Occipital lobe (tissue), 2 donors: ENCODE results near the gene DBNDD2. TPM values are rescaled to one million over a fixed set of nuclear protein-coding genes. Genes with fewer than 3 reads are reported as not detected.

ENCODE experiments used
- DNase-seq: peaks from one replicate; lab custom pipeline; 2025; lab: John Stamatoyannopoulos, UW
- total RNA-seq: library from RNA; depleted of rRNA; stranded (reverse); fragments of >200 nt; gene quantifications from one replicate; pipeline ENCODE4 v1.2.3, GENCODE V29; 2014

Gene DBNDD2
- total RNA-seq, 1 donor from 2014 or later = 5.9 TPM

- DNase-seq = peak; percentile 51
These were observed 29.9 kb upstream of the DBNDD2 start, which contains the start of gene TP53TG5 for GRCh38 chr20:45378191-45378590. Gene TP53TG5, minus strand, starts transcription at chr20:45378325. Its CDS starts 89 bp downstream, at chr20:45378236.

- DNase-seq = no peak
These were observed 20.8 kb upstream of the DBNDD2 start for GRCh38 chr20:45387274-45387673.

GRCh38 chr20:45390931-45391330, 17.2 kb upstream of the DBNDD2 start:
- DNase-seq = no peak

DNA sequence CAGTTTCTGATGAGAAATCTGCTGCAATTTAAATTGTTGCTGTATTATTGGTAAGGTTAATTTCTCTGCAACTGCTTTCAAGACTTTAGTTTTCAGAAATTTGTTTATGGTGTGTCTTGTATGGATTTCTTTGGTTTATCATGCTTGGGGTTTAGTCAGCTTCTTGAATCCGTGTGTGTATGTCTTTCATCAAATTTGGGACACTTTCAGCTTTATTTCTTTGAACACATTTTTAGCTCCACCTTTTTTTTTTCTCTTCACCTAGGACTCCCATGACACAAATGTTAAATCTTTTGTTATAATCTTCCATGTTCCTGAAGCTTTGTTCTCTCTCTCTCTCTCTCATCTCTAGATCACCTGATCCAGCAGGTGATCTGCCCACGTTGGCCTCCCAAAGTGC, 16.5 kb upstream of the DBNDD2 start:
- no peak for DNase-seq

GRCh38 chr20:45392733-45393132, 15.4 kb upstream of the DBNDD2 start:
- no peak for DNase-seq

DNA sequence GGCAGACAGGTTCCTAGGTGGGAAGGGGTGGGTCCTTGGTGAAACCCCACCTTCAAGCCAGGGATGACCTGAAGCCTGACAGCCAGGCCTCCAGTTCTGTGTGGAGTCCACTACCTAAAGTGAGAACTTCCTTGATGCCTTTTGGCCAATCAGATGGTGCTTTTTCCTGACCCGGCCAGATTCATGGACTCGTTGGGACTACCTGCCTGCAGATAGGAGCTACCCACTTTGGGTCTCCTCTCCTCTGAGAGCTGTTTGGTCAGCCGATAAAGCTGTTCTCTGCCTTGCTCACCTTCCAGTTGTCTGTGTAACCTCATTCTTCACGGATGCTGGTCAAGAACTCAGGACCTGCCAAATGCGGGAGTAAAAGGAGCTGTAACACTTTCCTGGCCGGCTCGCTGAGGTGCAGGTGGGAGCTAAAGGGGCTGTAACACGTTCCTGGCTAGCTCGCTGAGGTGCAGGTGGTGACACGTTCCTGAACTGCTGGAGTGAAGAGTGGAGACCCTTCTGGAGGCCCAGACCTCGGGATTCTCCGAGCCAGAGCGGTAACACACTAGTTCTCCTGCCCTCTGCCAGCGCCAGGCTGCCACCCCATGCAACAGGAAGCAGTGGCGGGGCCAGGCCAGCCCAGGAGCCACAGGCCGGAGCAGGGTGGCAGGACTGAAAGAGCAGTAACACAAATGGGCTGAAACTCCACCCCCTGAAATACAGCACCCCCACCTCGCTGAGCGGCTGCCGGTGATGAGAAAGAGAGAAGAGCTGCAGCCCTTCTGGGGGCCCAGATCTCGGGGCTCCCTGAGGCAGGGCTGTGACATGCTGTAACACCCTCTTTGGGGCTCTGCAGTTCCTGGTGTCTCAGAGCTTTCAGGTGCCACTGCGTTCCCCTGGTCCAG, 13.6 kb upstream of the DBNDD2 start:
- DNase-seq = no peak

DNA sequence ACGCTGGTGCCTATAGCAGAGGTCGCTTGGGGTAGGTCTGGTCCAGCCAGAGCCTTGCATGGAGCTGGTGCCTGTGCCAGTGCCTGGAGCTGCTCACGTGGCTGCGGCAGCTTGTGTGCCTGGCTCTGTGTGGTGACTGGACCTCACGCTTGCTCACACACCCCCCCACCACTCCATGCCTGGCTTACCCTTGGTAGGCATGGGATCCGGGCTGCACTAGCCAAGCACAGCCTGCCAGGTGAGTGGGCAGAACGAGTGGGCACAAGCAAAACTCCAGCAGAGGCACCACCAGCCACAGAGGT, 13.0 kb upstream of the DBNDD2 start:
- no peak for DNase-seq

DNA sequence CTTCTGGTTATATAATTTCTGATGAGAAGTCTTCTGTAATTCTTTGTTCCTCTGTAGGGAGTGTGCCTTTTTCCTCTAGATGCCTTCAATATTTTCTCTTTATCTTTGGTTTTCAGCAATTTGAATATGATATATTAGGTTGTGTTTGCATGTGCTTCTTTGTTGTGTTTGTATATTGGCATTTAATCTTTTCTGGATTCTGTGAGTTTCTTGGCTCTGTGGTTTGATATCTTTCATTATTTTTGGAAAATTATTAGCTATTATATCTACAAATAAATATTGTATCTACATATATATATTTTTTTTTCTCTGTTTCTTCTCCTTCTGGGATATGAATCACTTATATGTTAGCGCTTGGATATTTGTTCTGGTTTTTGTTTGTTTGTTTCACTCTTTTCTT, 9.1 kb upstream of the DBNDD2 start:
- no peak for DNase-seq

GRCh38 chr20:45400346-45401031, 7.6 kb upstream of the DBNDD2 start:
- DNase-seq = no peak

- DNase-seq = no peak
These were observed 5.1 kb upstream of the DBNDD2 start for GRCh38 chr20:45402946-45403345.

DNA sequence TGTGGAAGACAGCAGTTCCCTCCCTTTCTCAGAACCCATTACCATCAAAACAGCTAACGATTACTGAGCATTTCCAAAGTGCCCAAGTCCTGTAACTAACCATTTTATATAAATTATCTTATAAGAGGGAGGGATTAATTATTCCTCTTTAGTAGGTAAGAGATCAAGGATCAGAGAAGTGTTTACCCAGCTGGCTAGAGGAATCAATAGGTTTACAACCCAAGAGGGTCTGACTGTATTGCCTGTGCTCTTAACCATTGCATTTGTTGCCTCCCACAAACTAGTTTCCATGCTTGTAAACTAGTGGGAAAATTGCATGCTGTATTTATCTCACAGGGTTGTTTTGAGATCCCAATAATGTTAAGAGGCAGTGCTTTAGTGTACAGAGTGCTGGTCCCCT, 3.7 kb upstream of the DBNDD2 start:
- DNase-seq = no peak

DNA sequence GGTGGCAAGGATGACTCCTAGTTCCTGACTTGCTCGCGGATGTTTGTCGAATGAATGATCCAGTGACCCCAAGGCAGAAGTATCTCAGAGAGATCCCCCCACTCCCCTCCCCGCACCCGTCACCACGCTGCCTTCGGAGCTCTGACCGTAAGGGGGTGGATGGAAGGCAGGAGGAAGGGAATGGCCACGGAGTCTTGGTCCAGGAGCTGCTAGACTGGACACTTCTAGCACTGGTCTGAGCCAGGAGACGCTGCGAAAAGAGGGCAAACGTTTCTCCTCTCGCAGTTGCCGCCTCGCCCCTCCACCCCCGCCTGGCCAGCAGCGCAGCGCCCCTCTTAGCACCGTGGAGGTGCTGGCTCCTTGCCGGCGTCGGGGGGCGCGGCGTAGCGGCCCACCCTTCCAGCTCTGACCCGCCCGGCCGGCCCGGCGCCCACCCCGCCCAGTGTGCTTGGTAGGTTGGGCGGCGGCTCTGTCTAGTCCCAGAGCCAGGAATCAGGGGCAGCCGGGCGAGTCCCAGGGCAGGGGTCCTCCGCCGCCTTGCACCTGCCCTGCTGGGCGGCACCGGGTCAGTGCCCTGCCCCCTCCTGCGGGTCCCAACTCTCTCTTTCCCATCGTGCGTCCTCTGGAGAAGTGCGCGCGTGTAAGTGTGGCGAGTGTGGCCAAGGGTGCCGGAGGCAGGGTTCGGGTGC, 2.4 kb upstream of the DBNDD2 start:
- DNase-seq = no peak

DNA sequence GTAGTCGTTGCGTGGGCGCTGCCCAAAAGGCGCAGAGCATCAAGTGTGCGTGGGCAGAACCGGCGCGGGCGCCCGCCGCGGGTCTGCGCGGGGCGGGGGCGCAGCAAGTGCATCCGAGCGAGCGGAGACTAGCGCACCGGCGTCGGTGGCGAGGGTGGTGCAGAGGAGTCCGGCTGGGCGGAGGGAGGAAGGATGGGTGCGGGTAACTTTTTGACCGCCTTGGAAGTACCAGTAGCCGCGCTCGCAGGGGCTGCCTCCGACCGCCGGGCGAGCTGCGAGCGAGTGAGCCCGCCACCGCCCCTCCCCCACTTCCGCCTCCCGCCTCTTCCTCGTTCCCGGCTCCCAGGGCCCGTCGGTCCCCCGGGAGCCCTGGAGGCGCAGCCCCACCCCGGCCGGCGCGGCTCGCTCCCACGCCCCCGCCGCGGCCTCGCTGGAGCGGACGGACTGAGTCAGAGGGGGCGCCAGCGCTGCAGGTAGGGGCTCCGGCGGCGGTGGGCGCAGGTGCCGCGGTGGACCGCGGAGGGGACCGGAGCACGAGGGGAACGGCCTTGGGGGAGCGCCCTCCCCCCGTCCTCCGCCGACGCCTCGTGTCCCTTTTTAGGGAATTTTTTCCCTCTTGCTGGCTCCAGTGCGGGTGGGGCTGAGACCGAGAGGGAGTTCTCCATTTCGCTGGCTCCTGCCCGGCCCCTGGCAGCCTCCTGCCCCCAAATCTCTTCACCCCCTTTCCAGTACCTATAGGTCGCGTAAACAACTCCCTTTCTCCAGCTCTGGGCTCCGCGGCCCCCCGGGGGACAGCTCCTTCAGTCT, 1.6 kb upstream of the DBNDD2 start:
- DNase-seq = peak; percentile 65

- DNase-seq = peak; percentile 50
These were observed 883 bp upstream of the DBNDD2 start for GRCh38 chr20:45407067-45407745.

GRCh38 chr20:45408646-45409213, 641 bp downstream of the DBNDD2 start:
- DNase-seq = no peak

DNA sequence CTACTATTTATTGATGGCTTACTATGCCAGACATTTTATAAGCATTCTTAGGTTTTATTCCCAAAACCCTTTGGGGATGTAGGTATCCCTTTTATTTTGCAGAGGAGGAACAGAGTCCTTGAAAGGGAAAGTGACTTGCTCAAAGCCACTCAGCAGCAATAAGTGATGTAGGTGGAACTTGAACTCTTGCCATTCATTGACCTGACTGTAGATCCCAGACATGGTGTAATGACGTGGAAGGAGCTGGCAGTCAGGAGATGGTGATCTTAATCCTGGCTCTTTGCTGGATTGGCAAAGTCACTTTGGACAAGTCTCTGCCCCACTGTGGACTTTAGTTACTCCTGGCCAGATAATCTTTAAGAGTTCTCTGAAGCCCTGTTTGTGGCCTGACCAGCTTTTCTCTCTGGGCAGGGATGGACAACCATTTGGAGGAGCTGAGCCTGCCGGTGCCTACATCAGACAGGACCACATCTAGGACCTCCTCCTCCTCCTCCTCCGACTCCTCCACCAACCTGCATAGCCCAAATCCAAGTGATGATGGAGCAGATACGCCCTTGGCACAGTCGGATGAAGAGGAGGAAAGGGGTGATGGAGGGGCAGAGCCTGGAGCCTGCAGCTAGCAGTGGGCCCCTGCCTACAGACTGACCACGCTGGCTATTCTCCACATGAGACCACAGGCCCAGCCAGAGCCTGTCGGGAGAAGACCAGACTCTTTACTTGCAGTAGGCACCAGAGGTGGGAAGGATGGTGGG, 1.6 kb downstream of the DBNDD2 start:
- no peak for DNase-seq

DNA sequence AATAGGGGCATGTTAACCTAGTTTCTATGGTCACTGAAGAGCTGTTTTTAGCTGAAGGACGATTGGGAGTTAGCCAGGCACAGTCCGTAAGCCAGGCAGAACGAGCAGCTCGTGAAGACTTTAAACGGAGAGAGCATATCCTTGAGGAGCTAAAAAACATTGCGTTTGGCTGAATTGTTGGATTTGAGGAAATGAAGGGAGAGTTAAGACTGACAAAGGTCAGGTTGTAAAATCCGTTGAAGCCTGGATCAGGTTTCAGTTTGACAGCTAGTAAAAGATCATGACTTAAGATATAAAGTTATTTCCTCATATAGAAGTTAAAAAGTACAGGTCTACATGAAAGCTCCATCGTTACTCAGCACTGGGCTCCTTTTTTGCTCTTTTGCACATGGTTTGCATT, 2.8 kb downstream of the DBNDD2 start:
- no peak for DNase-seq

DNA sequence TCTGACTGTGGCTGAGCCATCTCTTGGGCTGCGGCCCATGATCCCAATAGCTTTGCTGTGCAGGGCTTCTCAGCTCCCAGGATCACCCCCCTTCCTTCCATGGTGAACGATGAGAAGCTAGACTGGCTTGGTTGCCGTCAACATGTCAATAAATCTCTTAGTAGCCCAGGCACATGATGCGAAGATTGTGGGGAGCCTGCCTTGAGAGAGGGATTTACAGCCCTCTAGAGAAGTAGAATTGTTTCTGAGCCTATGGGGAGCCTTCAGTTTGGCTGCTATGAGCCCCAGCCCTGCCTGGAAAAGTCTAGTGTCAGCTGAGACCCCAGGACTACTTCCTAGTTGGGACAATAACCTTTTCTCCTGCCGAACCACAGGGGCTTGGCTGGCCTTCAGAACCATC, 4.6 kb downstream of the DBNDD2 start:
- DNase-seq = no peak

- no peak for DNase-seq
These were observed 5.4 kb downstream of the DBNDD2 start for GRCh38 chr20:45413479-45413878.
